ENCODE data around the gene MPG.
A peak's percentile ranks its signal among the peaks of the same experiment; 100 is the strongest.

The MPG gene

DNA sequence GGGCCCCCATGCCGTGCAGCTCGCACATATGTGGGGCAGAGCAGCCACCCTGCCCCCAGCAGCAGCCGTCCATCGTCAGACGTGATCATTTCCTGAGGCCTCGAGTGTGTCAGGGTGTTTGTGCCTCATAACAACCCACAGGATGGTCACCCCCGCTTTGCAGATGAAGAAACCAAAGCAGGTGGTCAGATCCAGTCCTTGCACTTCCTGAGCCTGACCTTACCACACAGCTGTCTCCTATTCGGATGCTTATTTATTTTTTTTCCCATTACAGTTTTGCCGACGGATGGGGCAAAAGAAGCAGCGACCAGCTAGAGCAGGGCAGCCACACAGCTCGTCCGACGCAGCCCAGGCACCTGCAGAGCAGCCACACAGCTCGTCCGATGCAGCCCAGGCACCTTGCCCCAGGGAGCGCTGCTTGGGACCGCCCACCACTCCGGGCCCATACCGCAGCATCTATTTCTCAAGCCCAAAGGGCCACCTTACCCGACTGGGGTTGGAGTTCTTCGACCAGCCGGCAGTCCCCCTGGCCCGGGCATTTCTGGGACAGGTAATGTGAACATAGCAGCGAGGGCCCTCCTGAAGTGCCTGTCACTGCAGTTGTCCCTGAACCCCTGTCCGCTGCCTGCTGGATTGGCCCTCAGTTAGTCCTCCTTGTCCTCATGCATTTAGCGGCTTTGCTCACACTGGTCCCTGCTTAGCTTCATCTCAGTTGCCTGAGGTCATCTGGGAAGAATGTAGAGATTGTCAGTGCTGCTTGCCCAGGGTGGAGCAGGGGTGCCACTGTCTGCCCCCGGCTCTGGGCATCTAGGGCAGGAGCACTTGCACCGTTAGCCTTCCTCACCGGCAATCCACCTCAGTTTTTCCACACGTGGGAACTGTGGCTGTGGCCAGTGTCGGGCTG, 1.4 kb downstream of the MPG start:
- DNase-seq (ENCODE audit: extremely low spot score, insufficient read length, low read depth): no peak

DNA sequence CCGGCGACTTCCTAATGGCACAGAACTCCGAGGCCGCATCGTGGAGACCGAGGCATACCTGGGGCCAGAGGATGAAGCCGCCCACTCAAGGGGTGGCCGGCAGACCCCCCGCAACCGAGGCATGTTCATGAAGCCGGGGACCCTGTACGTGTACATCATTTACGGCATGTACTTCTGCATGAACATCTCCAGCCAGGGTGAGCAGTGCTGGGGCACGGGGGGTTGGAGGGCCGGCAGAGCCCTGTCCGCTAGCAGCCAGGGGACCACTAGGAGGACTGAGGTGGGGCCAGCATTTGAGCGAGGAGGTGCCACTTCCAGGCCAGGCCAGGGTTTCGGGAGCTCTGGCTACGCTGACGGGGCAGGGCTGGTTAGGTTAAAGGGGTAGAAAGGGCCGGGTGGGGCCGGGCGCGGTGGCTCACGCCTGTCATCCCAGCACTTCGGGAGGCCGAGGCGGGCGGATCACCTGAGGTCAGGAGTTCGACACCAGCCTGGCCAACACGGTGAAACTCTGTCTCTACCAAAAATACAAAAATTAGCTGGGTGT, 5.1 kb downstream of the MPG start:
- no peak for FAIRE-seq
- DNase-seq (ENCODE audit: extremely low spot score, insufficient read length, low read depth): no peak

More for the DNA sequence above, 1.4 kb downstream of the MPG start:
- FAIRE-seq: no peak

DNA sequence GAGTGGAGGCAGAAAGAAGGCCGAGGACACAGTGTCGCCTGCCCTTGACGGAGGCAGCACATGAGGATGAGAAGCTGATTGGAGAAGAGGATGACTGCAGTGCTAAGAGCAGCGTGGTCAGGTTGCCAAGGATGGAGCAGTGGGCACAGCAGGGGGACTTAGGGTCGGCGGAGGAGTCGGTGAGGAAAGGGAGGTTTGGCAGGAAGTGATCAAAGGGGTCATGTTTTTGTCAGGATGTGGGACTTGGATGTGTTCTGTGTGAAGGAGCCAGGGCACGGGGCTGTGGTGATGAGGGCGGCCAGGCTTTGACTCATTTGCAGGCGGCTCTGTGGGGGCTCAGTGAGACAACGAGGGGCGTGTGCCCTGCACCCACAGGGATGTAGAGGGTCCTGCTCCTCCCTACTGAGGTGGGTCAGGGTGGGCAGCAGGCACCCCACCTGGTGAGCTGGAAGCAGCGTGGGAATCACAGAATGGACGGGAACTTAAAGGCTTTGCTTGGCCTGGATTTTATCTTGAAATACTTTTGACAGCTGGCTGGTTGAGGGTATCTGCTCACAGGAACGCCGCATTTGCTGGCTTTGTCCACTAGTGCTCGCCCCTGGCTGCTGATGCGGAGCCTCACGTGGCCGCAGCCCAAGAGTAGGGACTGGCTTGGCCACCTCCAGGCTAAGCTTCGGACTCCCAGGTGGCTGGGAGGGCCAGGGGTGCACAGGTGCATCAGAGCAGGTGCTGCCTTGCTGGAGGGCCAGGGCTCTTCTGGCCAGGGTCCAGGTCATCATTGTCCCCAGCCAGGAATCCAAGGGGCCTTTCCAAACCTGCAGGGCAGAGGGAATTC, 6.0 kb downstream of the MPG start:
- FAIRE-seq (no peak), DNase-seq (ENCODE audit: extremely low spot score, insufficient read length, low read depth) (no peak)

DNA sequence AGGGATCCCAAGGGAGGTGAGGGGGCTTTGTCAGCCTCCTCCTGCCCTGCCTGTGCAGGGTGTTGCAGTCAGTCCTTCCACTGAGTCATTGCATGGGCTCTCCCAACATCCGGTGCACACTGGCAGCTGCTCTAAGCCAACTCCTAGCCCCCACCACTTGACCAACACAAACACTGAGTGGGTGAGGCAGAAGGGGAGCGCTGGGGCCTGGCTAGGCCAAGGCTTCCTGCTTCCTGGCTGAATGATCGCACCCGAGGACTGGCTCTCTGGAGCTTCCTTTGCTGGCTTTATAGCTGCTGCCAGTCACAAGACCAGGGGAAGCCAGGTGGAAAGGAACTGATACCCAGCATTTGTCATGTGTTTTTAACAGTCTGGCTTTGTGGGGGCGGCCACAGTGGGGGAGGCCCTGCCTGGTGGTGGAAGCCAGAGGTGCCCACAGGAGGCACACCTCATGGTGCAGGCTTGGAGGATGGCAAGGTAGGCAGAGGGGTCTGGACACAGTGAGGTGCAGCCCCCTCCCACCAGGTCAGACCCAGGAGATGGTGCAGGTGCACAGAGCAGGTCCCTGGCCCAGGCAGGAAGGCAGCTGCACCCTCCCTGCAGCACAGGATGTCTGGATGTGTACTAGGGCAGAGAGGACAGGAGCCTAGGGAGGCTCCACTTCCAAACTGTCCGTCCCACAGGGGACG, 6.8 kb downstream of the MPG start:
- peak; percentile 42 for DNase-seq (ENCODE audit: extremely low spot score, insufficient read length, low read depth)
- peak; percentile 83 for FAIRE-seq

DNA sequence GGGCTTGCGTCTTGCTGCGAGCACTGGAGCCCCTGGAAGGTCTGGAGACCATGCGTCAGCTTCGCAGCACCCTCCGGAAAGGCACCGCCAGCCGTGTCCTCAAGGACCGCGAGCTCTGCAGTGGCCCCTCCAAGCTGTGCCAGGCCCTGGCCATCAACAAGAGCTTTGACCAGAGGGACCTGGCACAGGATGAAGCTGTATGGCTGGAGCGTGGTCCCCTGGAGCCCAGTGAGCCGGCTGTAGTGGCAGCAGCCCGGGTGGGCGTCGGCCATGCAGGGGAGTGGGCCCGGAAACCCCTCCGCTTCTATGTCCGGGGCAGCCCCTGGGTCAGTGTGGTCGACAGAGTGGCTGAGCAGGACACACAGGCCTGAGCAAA, 7.4 kb downstream of the MPG start:
- FAIRE-seq (no peak), DNase-seq (ENCODE audit: extremely low spot score, insufficient read length, low read depth) (no peak)

DNA sequence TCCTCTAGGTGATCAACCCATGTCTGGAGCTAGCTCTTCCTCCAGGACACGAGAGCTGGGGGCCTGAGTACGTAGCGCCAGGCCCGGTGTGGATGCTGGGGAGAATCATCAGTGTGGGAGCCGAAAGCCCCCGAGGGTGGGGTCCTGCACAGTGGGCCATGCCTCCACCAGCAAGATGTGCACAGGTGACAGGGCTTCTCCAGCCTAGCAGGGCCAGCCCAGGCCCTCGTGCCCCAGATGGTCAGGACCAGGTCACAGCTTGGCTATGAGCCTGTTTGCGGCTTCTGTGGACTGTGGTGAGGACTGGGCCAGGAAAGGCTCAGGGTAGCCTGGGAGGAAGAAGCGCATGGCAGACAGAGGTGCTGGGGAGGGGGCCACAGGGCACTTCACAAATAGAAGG, 7.8 kb downstream of the MPG start:
- FAIRE-seq (no peak), DNase-seq (ENCODE audit: extremely low spot score, insufficient read length, low read depth) (no peak)

DNA sequence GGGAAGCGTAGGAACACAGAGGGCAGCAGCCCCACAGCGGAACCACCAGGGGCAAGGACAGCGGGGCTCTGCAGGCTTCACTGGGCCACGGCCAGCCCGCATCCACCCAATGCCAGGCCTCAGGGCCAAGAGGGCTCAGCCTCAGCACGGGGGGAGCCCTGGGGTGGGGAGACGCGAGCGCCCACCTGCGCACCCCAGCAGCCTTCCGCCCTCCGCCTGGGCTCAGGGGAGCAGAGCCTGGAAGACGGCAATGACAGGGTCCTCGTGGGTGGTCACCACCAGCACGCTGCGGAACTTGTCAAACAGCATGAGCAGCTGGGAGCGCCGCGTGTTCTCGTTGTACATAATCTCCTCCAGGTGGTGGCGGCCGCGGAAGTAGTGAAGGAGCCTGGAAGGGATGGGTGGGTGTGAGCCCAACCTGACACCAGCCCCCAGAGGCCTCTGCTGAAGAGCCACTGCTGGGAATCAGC, 8.5 kb downstream of the MPG start:
- no peak for DNase-seq (ENCODE audit: extremely low spot score, insufficient read length, low read depth)
- no peak for FAIRE-seq

DNA sequence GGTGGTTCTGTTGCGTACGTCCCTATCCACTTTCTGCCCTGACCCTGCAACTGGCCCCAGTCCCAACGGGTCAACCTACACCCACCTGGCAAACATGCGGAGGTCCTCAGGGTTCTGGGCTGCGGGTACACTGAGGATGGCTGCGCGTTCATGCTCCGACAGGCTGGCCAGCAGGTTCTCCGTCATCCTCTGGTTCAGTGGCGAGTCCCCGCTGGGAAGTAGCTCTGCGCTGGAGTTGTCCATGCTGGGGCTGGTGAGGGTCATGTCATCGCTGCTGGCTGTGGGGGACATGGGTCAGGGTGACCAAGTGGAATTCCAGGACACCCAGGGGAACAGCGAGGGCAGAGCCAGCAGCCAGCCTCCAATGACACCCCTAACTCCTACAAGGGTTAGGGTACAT, 10.6 kb downstream of the MPG start:
- DNase-seq (ENCODE audit: extremely low spot score, insufficient read length, low read depth) (no peak), FAIRE-seq (no peak)

DNA sequence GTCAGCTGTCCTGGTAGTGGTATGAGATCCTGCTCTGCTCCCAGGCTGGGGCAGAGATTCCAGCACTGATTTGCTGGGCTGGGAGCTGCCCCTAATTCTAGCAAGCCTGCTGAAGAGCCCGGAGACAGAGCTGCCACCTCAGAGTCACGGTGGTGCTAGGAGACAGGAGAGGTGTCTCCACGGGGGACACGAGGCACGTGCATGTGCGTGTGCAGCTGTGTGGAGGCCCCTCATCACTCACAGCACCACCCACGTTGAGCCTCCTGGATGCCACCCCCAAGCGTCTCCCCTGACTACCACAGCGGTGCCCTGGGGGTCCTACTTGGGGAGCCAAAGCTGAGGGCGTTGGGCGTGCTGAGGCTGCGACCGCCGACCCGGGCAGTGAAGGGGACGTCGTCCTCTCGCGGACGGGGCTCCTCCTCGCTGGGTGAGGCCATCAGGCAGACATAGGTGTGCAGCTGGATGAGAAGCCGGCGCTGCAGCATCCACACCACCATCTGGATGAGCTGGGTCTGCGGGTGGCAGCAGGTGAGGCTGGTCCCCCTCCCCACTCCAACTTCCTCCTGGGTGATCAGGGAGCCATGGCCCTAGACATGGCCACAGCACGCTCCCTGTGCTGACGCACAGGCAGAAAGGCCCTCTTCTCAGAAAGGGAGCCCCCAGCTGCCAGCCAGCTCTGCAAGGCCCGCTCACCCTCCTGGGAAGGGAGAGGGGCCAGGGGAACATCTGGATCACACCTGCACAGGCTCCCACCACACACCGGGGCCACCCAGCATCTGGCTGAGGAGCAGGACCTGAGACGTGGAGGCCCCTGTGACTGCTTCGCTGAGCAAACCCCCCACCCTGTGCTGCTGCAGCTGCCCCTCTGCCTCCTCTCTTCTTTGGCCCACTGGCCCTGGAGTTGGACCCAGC, 11.6 kb downstream of the MPG start:
- FAIRE-seq (no peak), DNase-seq (ENCODE audit: extremely low spot score, insufficient read length, low read depth) (no peak)

DNA sequence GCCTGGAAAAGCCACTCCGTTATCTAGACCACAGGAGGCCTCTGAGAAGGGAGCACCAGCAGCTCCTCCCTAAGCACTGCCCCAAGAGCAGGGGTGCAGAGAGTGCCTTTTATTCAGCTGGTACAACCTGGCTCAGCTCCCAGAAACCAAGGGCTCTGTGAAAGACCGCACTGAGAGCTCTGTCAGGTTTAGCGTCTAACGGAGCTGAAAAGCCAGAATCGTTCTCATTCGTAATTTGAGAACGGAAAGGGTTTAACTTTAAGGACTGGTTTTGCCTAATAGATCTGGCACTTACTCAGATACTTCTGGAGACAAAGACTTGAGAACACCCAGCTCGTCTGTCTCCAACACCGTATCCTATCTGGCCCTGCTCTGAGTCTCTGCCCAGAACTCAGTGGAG, 13.5 kb downstream of the MPG start:
- FAIRE-seq: no peak
- no peak for DNase-seq (ENCODE audit: extremely low spot score, insufficient read length, low read depth)

DNA sequence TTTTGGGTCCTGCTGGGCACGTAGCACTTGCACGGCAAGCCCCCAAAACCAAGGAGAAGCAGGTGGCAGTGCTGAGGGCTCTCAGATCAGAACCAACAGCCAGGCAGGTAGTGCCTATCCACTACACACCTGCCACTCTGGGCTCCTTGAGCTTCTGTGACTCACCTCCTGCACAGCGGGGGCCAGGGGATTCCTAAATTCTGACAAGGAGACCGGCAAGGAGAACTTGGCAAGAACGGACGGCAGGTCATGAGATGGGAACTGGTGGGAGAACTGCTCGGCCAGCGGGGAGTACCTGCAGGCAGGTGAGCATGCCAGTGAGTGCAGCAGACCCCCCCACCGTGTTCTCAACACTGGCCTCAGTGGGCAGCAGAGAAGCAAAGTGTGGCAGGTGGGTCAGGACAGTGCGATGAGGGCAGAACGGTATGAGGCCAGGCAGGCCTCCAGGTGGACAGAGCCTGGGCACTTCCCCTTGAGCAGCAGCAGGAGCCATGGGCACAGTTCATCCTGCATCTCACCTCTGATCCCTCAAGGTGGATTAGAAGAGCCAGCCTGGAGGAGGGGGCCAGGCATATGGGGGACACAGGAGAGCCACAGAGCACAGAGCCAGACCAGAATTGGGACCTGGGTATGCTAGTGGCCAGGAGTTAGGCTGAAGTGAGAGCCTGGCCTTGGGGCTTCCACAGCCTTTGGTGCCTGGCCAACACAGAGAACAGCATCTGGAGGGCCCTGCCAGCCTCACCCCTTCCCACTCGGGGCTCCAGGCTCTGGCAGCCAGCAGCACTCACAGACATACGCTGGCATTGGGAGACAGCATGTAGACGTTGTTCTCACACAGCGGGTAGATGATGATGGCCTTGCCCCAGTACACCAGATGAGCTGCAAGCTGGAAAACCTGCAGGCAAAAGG, 14.7 kb downstream of the MPG start:
- no peak for FAIRE-seq
- DNase-seq (ENCODE audit: extremely low spot score, insufficient read length, low read depth): no peak

DNA sequence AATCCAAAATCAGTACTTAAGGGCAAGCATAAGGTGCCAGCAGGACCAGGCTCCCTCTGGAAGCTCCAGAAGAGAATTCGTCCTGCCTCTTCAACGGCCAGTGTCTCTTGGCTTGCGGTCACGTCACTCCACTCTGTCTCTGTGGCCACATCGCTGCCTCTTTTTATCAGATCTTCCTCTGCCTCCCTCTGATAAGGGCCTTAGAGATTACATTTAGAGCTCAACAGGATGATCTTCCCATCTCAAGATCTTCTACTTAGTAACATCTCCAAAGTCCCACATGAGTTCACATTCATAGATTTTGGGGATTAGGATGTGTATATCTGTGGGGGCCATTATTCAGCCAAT, 16.9 kb downstream of the MPG start:
- FAIRE-seq: no peak
- DNase-seq (ENCODE audit: extremely low spot score, insufficient read length, low read depth): no peak

DNA sequence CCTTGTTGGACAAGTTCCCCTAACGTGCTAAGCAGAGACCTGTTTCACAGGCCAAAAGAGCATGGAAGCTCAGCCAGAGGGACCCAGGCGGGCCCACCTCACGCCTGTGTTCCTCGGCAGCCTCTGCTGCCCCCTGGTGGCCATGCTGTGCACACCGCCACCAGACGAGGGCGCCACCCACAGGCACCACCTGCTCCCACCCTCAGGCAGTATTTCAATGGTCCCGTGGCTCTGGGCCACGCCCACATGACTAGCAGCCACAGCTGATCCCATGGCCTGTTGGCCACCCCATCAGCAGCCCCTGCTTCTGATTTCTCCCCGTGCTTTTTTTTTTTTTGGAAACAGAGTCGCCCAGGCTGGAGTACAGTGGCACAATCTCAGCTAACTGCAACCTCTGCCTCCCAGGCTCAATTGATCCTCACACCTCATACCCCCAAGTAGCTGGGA, 18.9 kb downstream of the MPG start:
- FAIRE-seq (peak; percentile 87), DNase-seq (ENCODE audit: extremely low spot score, insufficient read length, low read depth) (peak; percentile 96)

DNA sequence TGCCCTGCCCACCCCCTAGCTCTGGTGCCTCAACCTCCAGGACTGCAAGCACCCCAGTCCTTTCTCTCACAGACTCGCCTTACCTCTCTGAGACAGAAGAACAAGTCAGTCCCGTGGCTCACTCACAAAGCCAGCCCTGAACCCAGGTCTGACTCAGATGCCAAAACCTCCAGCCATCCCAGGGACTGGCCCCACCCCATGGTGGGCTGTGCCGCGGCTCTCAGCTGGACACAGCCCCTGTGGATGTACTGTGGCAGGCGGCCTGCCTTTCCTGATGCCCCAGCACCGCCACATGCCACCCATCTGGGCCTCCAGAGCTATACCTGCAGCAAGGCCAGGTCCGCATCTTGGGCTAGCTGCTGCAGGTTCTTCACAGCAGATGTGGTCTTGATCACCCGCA, 19.8 kb downstream of the MPG start:
- DNase-seq (ENCODE audit: extremely low spot score, insufficient read length, low read depth) (no peak), FAIRE-seq (no peak)

DNA sequence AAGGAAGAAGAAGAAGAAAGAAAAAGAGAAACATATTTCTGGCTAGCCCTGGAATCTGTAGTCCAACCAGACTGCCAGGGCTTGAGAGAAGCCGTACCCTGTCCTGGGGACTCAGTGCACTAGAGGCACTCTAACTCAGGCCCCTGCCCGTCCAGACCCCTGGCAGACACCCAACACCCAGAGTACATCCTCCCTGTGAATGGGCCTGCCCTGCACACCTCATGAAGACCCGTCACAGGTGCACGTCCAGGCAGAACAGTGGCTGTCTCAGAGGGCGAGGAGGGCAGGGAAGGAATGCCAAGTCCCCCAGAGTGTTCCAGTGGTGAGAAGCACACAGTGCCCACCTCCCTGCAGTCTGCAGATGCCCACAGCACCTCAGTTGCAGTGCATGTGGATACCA, 23.0 kb downstream of the MPG start:
- DNase-seq (ENCODE audit: extremely low spot score, insufficient read length, low read depth): no peak
- no peak for FAIRE-seq

DNA sequence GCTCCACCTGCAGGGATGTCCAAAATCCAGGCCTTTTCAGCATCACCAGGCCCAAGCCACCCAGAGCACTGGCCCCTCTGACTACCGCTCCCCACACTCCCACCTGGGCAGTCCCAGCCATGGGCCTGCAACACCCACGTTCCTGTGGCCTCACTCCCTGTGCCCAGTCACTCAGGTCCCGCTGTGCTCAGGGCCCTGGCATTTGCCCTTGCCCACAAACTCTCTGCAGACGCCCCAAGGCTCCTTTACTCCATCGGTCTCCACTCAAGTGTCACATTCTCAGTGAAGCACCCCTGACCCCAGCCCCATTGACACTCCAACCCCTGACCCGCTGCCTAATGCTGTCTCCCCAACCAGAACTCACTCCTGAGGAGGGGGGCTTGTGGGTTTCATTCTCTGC, 23.6 kb downstream of the MPG start:
- DNase-seq (ENCODE audit: extremely low spot score, insufficient read length, low read depth): no peak
- no peak for FAIRE-seq

DNA sequence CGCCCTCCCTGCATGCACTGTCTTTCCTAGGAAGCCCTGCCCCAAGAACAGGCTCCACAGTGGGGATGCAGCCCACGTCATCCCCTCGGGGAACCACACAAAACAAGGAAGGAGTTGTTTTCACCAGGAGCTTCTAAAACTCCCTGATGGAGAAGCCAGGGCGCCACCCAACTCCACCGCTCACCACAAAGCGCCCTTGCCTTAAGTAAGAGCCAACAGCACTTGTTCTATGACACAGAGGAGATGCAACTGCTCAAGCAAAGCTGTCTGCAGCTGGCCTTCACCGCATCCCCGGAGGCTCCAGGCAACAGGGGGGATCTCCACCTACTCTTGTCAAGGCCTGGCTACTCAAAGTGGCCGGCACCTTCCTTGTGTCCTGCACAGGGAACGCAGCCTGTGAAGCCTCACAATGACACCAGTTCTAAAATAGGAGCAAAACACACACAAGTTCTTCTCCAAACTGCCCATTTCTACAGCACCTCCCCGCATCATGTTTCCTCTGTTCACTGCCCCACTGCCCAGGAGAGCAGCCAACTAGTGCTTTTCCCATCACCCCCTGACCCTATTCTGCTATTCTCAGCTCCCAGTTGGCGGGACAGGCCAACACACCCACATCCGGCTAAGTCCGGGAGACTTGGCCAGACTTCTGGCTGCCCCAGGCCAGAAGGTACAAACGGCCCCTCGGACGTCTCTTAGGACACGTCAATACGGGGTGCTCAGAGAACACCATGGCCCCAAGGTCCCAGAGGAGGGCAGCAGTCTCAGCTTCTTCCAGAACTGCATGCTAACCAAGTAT, 24.2 kb downstream of the MPG start:
- DNase-seq (ENCODE audit: extremely low spot score, insufficient read length, low read depth) (no peak), FAIRE-seq (no peak)

DNA sequence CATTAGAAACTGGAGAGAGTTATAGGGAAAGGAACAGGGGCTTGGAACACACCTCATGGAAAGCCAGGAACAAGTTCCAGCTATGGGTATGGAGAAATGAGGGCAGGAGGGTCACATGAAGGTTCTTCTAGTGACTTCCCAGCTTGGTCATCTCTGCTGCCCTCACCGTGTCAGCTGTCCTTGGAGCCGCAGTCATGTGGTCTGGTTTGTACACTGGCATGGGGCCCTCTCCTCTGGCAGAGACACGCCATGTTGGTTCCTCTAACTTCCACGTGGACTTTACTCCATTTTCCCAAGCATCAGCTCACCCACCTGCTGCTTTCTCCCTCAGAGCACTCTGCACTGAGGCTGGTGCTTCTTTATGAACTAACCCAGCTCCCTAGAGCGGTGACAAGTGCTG, 26.3 kb downstream of the MPG start:
- FAIRE-seq (no peak), DNase-seq (ENCODE audit: extremely low spot score, insufficient read length, low read depth) (no peak)
